Measurements from ENCODE around the gene DNM3. TPM values are rescaled to one million over a fixed set of nuclear protein-coding genes. Genes with fewer than 3 reads are reported as not detected.

Gene DNM3
- total RNA-seq, 2 experiments from 2014 or later, result 1.6 to 1.8 TPM

DNA sequence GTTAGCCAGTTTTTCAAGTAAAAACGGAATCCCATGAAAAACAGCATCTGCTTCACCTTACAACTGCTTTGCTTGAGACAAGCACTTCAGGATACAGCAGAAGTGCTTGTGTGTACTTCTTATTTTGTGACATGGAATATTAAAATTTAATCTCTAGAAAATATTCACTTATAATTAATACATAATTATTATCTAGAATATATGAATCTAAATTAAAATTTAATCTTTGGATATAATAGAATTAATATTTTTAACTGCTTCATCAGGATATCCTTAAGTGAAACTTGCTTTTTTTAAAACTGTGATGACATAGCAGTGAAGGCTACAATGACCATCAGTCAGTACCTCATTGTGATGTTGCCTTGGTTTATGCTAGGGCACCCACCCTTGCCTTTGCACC, 430.8 kb downstream of the DNM3 start:
- ATAC-seq (ENCODE audit: poor library complexity), result no peak

DNA sequence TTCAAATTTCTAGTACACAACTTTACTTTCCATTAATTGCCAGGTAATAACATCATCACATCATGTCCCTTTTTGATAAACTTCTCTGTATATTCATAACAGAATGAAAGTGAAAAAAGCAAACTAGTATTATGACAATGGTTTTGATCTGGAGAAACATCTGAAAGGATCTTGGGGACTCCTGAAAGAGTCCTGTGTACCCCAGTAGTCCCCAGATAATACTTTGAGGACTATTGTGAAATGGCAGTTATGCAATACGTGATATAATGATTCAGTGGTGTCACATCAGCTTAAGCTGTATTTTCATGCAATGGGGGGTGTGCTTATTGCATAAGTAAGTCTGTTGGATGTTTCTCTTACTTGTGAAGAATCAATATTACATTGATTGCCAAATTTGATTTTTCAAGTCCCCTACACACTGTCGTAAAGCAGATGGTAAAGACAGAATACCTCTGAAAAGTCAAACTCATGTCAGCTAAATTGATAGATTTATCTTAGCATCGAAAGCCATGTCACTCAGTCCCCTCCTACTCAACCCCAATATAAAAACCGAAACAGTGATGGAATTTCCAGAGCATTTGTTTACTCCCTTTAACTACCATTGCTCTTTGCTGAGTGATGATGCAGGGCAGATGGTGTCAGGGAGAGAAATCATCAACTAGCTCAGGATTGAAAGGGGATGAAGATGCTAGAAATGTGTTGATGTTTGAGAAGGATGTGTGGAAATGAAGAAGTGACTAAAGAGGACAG, 432.5 kb downstream of the DNM3 start:
- Histone ChIP-seq H3K27ac (ENCODE audit: low read depth in 1 of 2, low read length in 2 of 2) (no peak overlapping the region), H3K36me3 (ENCODE audit: insufficient read depth, low read length) (no peaks in the 10 kb centered on the region), H3K4me3 (ENCODE audit: low read length) (no peak overlapping the region), H3K4me1 (ENCODE audit: insufficient read depth, low read length) (no peaks in the 10 kb centered on the region), H3K27me3 (ENCODE audit: control insufficient read depth in 1 of 2, insufficient read depth in 2 of 2, low read length in 2 of 2) (no peaks in the 10 kb centered on the region), H3K9me3 (ENCODE audit: control insufficient read depth in 1 of 2, insufficient read depth in 1 of 2, low read length in 2 of 2) (no peaks in the 10 kb centered on the region)
- DNase-seq (no peak), ATAC-seq (ENCODE audit: poor library complexity) (no peak)
- no peaks in the 10 kb centered on the region for H3K36me3 Mint-ChIP-seq (ENCODE audit: low read depth)
- intact Hi-C loops (cut with DNase I, micrococcal nuclease), result no loop called here
- H3K4me1 Mint-ChIP-seq (ENCODE audit: low read depth), result peaks cover 6% of the 10 kb centered on the region
- ChIA-PET CTCF (interaction anchor here (0.6 kb wide), 1 partner anchor 161 kb away, joined by 4 read pairs; no protein-coding TSS in a partner anchor), POLR2A (no interaction called here)
- H3K9me3 Mint-ChIP-seq, result no peaks in the 10 kb centered on the region
- H3K27me3 Mint-ChIP-seq, result no peaks in the 10 kb centered on the region
- no peak overlapping the region for H3K27ac Mint-ChIP-seq
- TF ChIP-seq, protein P1, sequence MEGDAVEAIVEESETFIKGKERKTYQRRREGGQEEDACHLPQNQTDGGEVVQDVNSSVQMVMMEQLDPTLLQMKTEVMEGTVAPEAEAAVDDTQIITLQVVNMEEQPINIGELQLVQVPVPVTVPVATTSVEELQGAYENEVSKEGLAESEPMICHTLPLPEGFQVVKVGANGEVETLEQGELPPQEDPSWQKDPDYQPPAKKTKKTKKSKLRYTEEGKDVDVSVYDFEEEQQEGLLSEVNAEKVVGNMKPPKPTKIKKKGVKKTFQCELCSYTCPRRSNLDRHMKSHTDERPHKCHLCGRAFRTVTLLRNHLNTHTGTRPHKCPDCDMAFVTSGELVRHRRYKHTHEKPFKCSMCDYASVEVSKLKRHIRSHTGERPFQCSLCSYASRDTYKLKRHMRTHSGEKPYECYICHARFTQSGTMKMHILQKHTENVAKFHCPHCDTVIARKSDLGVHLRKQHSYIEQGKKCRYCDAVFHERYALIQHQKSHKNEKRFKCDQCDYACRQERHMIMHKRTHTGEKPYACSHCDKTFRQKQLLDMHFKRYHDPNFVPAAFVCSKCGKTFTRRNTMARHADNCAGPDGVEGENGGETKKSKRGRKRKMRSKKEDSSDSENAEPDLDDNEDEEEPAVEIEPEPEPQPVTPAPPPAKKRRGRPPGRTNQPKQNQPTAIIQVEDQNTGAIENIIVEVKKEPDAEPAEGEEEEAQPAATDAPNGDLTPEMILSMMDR (IDR thresholded peaks at IDR 0.05), result no peak
- no peak overlapping the region for H3K4me3 Mint-ChIP-seq

More for the DNA sequence above, 430.8 kb downstream of the DNM3 start:
- no peaks in the 10 kb centered on the region for H3K36me3 ChIP-seq (ENCODE audit: insufficient read depth, low read length)
- no peaks in the 10 kb centered on the region for H3K36me3 Mint-ChIP-seq (ENCODE audit: low read depth)
- no peaks in the 10 kb centered on the region for H3K9me3 Mint-ChIP-seq
- no peak for DNase-seq
- no peak overlapping the region for H3K4me3 ChIP-seq (ENCODE audit: low read length)
- no peaks in the 10 kb centered on the region for H3K9me3 ChIP-seq (ENCODE audit: control insufficient read depth in 1 of 2, insufficient read depth in 1 of 2, low read length in 2 of 2)
- peaks cover 6% of the 10 kb centered on the region for H3K4me1 Mint-ChIP-seq (ENCODE audit: low read depth)
- H3K27ac Mint-ChIP-seq, result no peak overlapping the region
- TF ChIP-seq, protein P1 (IDR thresholded peaks at IDR 0.05), result no peak
- CTCF ChIA-PET, result no interaction called here
- POLR2A ChIA-PET, result no interaction called here
- H3K27ac ChIP-seq (ENCODE audit: low read depth in 1 of 2, low read length in 2 of 2), result no peak overlapping the region
- H3K4me1 ChIP-seq (ENCODE audit: insufficient read depth, low read length), result no peaks in the 10 kb centered on the region
- no peaks in the 10 kb centered on the region for H3K27me3 ChIP-seq (ENCODE audit: control insufficient read depth in 1 of 2, insufficient read depth in 2 of 2, low read length in 2 of 2)
- no peaks in the 10 kb centered on the region for H3K27me3 Mint-ChIP-seq
- intact Hi-C loops (cut with DNase I, micrococcal nuclease), result no loop called here
- no peak overlapping the region for H3K4me3 Mint-ChIP-seq

DNA sequence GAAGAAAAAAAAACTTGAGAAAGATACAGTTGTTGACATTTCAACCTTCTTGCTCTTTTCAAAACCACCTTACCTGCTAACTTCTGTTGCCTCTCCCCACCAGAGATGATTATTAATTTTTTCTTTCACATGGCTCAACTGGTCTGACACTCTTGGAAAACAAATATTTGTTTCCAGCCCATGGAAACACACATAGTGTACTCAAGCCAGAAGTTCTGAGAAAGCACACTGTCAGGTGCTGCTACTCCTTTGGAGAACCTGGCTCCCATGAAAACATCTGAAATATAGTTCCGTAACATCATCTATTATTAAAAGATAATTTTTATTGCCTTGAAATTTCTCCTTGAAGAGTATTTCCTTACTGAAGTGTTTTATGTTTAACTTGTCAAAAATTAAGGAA, 434.2 kb downstream of the DNM3 start:
- H3K27ac ChIP-seq (ENCODE audit: low read depth in 1 of 2, low read length in 2 of 2), result no peak overlapping the region
- no peak for ATAC-seq (ENCODE audit: poor library complexity)
- POLR2A ChIA-PET, result no interaction called here
- Mint-ChIP-seq H3K36me3 (ENCODE audit: low read depth) (no peaks in the 10 kb centered on the region), H3K4me3 (no peak overlapping the region), H3K27me3 (no peaks in the 10 kb centered on the region), H3K9me3 (no peaks in the 10 kb centered on the region), H3K4me1 (ENCODE audit: low read depth) (peaks cover 6% of the 10 kb centered on the region), H3K27ac (no peak overlapping the region)
- TF ChIP-seq, protein P1 (IDR thresholded peaks at IDR 0.05), result no peak
- H3K9me3 ChIP-seq (ENCODE audit: control insufficient read depth in 1 of 2, insufficient read depth in 1 of 2, low read length in 2 of 2), result no peaks in the 10 kb centered on the region
- no peaks in the 10 kb centered on the region for H3K36me3 ChIP-seq (ENCODE audit: insufficient read depth, low read length)
- intact Hi-C loops (cut with DNase I, micrococcal nuclease), result no loop called here
- no peak for DNase-seq
- no peak overlapping the region for H3K4me3 ChIP-seq (ENCODE audit: low read length)
- CTCF ChIA-PET, result no interaction called here
- H3K4me1 ChIP-seq (ENCODE audit: insufficient read depth, low read length), result no peaks in the 10 kb centered on the region
- H3K27me3 ChIP-seq (ENCODE audit: control insufficient read depth in 1 of 2, insufficient read depth in 2 of 2, low read length in 2 of 2), result no peaks in the 10 kb centered on the region

Data from CD4-positive, alpha-beta T cell (primary cell).